Metanephros (tissue), 2 donors: ENCODE results near the gene ODF2. TPM values are rescaled to one million over a fixed set of nuclear protein-coding genes. Genes with fewer than 3 reads are reported as not detected.

Source experiments
- small RNA-seq: library from RNA; depleted of rRNA; stranded (forward); fragments of <200 nt; gene quantifications from one replicate; pipeline ENCODE3, GENCODE V24; 2014; ENCODE audit warnings: low replicate concordance
- total RNA-seq: library from RNA; depleted of rRNA; stranded (reverse); fragments of >200 nt; gene quantifications from one replicate; pipeline ENCODE4 v1.2.3, GENCODE V29; 2014

ODF2 gene
- total RNA-seq = 25.3 TPM

DNA sequence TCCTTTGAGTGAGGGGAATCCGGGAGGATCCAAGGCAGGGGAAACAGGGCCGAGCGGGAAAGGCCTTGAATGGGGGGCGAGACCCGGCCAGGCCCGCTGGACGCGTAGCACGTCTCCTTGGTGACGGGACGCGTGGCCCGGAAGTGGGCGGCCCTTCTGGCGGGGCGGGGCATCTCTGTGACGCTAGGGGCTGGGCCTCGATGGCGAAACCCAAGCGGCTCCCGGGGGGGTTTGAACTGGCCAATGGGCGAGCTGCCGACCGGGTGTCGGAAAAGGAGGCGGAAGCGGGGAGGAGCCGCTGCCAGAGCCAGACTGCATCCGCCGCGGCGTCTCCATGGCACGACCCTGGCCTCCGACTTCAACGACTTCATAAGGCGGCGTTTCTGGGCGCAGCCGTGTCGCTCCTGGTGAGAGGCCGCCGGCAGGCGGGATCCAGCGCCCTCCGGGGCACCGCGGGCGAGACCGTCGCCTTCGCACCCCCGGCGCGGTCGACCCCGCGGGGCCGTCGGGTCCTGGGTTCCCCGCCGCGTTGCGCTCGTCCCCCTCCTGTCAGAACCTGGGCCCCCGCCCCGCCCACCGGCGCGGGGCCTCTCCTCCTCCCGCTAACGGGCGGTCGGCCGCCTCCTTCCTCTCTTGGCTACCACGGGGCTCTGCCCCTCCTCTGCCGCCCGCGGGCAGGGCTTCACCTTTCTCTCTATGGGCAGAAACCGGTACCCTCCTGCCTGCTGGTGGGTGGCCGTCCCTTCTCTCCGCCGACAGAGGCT is at the start of gene ODF2:
Gene ODF2, plus strand, starts transcription at position 158 of the 764 bp plus-strand sequence. Its CDS starts 86 bp downstream, at position 244.

DNA sequence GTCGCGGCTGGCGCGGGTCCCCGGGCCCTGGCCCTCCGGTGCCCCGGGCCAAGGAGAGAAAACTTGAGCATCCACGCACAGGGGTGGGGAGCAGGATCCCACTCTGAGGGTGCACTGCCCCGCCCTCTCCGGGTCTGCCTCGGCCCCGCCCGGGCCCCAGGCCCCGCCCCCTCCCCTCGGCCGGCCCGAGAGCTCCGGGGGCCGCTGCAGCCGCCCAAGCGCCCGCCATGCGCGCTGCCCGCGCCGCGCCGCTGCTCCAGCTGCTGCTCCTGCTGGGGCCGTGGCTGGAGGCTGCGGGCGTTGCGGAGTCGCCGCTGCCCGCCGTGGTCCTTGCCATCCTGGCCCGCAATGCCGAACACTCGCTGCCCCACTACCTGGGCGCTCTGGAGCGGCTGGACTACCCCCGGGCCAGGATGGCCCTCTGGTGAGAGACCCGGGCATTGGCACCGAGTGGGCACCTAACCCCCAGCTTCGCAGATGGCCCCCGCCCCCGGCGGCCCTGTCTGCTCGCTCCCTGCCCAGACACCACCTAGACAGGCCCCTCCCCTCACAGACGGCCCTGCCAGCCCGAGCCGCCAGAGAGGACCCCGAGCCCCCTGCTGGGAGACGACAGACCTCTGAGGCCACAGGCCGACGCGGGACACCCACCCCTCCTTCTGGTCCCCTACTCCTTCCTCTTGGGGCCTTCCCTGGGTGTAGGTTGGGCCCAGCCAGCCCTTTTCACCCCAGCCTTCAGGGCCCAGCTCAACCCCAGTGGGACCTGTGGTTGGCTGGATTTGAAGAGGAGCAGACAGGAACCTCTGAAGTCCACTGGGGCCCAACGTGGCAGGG is 34.9 kb upstream of the ODF2 start, which contains the start of gene CERCAM:
Gene CERCAM, plus strand, starts transcription at position 207 of the 831 bp plus-strand sequence. Its CDS starts 21 bp downstream, at position 228.

GRCh38 chr9:128504485-128505413 is 48.9 kb downstream of the ODF2 start, which contains the start of gene GLE1:
GLE1 (plus strand) TSS chr9:128504719; CDS start chr9:128504806, 87 bp downstream.

Small RNAs within 50 kb of the gene (small RNA-seq; reads per million reads assigned to genes)
- gene RNU7-171P = not detected

Other genes starting within 250 kb of the ODF2 start
- 84.7 TPM for gene GOLGA2, start 180.0 kb upstream of the ODF2 start, total RNA-seq
- 25.7 TPM for gene SWI5, start 179.7 kb upstream of the ODF2 start, total RNA-seq
- gene TRUB2, start 133.6 kb upstream of the ODF2 start, total RNA-seq = 26.6 TPM
- gene COQ4, start 133.2 kb upstream of the ODF2 start, total RNA-seq = 61.0 TPM
- gene SLC27A4, start 115.5 kb upstream of the ODF2 start, total RNA-seq = 23.7 TPM
- gene URM1, start 84.6 kb upstream of the ODF2 start, total RNA-seq = 38.7 TPM
- 43.3 TPM for gene CERCAM, start 35.1 kb upstream of the ODF2 start, total RNA-seq
- 17.7 TPM for gene GLE1, start 48.7 kb downstream of the ODF2 start, total RNA-seq
- gene SPTAN1, start 96.6 kb downstream of the ODF2 start, total RNA-seq = 573 TPM
- 73.6 TPM for gene DYNC2I2, start 200.8 kb downstream of the ODF2 start, total RNA-seq
- 203 TPM for gene SET, start 233.2 kb downstream of the ODF2 start, total RNA-seq
- 6.1 TPM for gene PKN3, start 246.5 kb downstream of the ODF2 start, total RNA-seq